ENCODE data around the gene RBM20. TPM values are rescaled to one million over a fixed set of nuclear protein-coding genes. Genes with fewer than 3 reads are reported as not detected.

RBM20 gene
- total RNA-seq, 1 donor from 2014 or later = 4.6 TPM

GRCh38 chr10:110730345-110731050 is 86.4 kb downstream of the RBM20 start:
- DNase-seq (ENCODE audit: low spot score) = no peak

DNA sequence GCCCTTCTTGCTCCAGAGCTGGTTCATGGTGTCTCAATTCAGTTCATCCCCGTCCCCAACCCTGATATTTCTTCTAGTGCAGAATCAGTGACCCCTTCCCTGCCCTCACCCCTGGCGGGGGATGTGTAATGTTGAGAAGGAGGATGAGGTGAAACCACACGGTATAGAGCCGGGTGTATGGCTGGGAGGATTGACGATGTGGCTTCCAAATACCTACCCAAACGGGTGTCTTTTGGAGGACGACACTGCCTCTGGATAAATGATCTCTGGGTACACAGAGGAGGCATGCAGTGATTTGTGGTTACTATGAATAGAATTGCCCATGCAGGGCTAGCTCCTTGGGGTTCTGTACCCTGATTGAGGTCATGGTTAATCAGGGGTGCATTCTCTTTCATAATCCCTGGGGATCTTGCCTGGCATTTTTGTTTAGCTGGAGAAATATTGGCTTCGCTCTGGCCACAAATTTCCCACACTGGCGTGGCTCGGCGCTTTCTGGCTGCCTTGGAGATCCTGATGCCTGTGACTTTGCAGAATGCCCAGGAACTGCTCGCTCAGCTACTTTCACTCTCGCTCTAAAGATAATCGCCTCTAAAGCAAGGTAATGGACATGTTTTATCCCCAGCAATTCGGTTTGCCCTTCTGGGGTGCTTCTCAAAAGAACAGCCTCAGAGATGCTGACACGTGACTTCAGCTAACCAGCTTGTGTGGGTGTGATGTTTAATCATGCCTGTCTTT is 89.2 kb downstream of the RBM20 start:
- no peak for DNase-seq (ENCODE audit: low spot score)

- DNase-seq (ENCODE audit: low spot score) = no peak
These were observed 91.5 kb downstream of the RBM20 start for GRCh38 chr10:110735620-110736027.

DNA sequence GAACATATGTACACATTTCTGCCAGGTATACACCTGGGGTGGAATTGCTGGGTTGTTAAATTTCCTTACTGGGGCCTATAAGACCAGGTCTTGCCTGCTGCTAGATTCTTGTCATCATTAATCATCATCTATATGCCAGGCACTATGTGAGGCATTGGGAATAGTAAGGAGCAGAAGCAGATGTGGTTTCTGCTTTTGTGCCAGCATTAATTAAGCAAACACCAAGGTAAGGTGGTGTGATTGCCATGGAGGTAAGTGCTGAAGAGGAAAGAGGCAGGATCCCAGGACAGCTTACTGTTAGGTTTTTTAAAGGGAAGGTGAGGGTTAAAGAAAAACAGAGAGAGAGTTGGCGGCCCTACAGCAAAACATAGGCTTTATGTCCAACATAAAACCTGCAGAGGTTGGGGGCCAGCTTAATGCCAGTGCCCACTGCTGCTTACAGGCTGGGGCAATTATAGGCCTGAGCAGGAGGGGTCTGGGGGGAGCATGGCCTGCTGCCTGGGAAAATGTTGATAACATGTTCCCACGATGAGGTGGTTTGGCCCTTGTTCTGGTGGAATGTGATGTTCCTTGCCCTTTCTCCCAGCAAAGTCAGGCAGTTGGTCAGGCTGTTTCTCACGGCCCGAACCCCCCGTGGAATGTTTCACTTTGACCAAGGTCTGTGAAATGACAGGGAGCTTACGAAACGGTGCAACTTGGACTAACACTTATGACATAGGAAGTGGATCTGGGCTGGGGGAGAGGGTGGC is 93.9 kb downstream of the RBM20 start:
- no peak for DNase-seq (ENCODE audit: low spot score)

DNA sequence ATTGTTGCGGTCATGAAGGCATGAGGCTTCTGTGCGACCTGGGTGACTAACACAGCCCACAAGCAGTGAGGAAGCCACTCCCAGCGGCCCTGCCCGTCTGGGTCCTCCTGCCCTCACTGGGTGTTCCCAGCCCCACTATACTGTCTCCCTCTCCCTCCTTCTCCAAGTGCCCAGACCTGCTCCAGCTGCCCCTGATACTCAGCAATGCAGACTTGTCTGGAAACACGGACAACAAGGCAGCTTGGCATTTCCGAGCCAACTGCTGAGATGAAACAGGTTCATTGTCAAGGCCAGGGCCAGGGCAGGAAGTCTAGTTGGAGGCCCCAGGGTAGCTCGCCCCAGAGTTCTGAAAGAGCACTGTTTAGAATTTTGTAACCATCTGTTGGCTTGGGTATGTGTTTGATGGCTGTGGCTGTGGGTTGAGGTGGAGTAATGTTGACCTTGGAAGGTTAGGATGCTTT is 95.7 kb downstream of the RBM20 start:
- DNase-seq (ENCODE audit: low spot score) = no peak

GRCh38 chr10:110742801-110743200 is 98.7 kb downstream of the RBM20 start:
- DNase-seq (ENCODE audit: low spot score) = no peak

DNA sequence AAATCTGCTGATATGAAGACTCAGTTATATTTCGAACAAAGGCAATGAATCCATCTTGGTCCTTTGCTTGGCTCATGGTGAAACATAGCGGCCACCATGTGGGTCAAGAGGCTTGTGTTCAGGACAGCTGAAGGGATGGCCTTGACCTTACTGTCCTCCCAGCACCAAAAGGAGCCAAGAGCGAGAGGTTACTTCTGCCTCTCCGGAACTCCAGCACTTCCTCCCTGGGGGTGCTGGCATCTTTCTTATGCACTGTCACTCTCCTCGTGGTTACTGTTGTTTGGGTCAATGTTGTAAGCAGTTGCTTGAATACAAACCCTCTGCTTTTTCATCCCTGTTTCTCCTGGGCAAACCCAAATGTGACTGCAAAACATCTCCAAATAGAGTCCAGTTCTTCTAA is 100.6 kb downstream of the RBM20 start:
- DNase-seq (ENCODE audit: low spot score) = no peak

GRCh38 chr10:110746254-110746826 is 102.2 kb downstream of the RBM20 start:
- no peak for DNase-seq (ENCODE audit: low spot score)

DNA sequence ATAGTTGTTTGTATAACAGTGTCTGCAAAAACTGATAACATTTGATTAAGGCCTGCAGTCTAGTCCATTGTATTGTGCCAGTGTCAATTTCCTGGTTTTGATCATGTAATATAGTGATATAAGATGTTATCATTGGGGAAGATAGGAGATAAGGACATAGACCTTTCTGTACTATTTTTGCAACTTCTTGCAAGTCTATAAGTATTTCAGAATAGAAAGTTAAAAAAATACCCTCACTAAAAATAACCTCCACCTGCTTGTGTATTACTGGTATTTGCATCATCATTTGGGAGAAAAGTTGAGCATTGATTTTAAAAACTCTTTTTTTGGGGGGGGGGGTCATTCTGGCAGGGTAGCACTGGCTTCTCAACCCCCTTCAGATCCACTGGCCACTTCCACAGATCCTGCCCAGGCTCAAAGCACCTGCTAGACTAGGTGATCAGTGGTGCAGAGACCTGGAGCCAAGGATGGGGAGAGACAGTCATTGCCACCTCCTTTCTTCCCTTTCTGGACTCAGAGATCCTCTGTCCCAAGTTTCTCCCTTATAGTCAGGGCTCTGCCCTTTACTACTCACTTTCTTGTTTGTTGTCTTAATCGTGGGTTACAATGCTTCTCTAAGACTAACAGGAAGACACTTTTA is 103.0 kb downstream of the RBM20 start:
- DNase-seq (ENCODE audit: low spot score) = no peak

DNA sequence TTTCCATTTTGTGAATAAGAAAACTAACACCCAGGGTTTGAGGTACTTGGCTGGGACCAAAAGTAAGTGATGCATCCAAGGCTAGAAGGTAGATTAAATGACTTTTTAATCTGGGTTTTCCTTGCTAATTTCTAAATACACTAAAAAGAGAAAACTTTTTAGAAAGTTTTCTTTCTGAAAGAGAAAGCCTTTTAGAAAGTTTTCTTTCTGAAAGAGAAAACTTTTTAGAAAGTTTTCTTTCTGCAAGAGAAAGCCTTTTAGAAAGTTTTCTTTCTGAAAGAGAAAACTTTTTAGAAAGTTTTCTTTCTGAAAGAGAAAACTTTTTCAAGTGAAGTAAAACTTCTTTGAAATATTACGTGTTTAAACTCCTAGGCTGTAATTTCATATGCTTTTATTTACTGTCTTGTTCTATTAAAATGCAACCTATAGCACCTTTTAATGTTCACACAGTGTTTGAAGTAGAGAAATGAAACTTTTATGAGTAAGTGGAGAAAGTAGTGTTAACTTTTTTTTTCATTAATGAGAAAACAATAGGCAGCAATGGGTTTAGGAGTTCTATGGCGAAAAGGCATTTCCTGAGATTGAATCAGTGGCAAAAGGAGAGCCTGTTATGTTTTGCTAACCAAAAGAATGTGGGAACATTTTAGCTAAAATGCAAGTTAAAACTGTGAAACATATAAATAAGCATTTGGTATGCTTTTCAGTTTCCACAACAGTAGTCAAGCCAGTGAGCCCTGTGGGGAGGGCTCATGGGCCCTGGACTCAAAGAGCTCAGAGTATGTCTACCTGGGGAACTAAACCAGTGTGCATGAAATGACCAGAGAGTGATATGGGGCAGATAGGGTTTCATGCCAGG is 103.7 kb downstream of the RBM20 start:
- no peak for DNase-seq (ENCODE audit: low spot score)

DNA sequence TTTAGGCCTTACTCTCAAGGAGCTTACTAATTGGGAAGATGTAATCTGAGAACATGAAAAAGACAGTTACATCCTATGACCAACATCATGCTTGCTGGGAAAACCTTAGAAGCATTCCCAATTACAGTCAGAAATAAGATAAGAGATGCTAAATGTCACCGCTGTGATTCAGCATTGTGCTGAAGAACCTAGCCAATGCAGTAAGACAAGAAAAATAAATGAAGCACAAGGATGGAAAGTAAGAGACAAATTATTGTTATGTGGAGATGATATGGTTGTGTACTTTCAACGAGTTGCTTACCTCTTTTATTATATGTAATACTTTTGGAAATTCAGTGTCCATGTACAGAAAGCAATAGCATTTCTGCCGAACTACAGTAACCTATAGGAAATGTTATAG is 104.8 kb downstream of the RBM20 start:
- no peak for DNase-seq (ENCODE audit: low spot score)

DNA sequence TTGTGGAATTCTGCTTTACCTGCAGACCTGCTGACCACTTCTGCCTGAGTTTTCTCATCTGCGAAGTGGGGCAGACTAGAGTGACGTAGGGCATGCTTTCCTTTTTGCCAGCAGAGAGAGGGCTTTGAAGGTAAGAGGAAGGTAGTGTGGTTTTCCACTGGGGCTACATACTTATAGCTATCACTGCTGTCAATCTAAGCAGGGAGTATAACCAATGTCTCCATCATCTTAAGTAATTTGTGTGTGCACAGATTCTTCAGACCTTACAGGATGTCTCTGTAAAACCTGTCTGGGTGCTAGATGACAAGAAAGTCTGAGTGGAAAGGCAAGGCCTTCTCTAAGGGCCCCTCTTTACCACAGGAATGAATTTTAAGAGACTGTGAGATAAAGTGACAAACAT is 106.8 kb downstream of the RBM20 start:
- no peak for DNase-seq (ENCODE audit: low spot score)

GRCh38 chr10:110751850-110752249 is 107.7 kb downstream of the RBM20 start:
- no peak for DNase-seq (ENCODE audit: low spot score)

DNA sequence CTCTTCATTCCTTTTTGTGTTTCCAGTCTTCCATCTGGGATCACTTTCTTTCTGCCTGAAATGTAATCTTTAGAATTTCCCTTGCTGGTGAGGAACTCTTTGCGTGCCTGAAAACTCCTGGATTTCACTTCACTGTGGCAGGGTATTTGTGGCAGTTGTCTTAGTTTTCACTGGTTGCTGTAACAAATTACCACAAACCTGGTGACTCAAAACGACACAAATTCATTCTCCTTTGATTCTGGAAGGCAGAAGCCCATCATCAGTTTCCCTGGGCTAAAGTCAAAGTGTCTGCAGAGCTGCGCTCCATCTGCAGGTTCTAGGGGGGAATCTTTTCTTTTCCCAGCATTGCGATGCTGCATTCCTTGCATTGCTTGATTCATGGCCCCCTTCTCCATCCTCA is 109.3 kb downstream of the RBM20 start:
- DNase-seq (ENCODE audit: low spot score) = no peak

GRCh38 chr10:110754375-110755105 is 110.4 kb downstream of the RBM20 start:
- no peak for DNase-seq (ENCODE audit: low spot score)

- no peak for DNase-seq (ENCODE audit: low spot score)
These were observed 111.6 kb downstream of the RBM20 start for GRCh38 chr10:110755781-110756180.

GRCh38 chr10:110756876-110757275 is 112.7 kb downstream of the RBM20 start:
- no peak for DNase-seq (ENCODE audit: low spot score)

DNA sequence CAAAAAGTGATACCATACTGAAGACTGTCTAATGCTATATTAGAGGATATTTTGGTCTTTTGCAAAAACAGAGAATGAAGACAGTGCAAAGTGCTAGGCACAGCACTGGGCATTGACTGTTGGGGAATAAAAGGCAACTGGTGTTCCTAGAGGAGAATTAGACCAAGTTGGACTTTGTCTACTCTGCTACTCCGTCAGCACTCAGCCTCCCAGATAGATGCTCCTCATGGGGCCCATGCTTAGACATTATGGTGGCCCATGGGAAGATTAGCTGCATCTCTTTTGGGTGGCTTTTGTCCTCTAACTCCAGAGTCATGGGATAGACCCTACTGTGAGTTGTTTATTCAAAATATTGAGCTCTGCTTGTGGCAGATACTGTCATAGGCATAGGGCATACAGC is 113.5 kb downstream of the RBM20 start:
- DNase-seq (ENCODE audit: low spot score) = no peak

GRCh38 chr10:110758128-110758765 is 114.1 kb downstream of the RBM20 start:
- DNase-seq (ENCODE audit: low spot score) = no peak
